GM12874 (cell line): ENCODE measurements around the gene PODN.

Experiments used
- CTCF ChIP-seq: IDR thresholded peaks from 2 replicates; pipeline ENCODE4 v1.5.1; 2011; ENCODE audit warnings: low read depth, mild to moderate bottlenecking, control low read depth, low read length, moderate library complexity; ENCODE audit not compliant: insufficient read depth

PODN gene

GRCh38 chr1:53093451-53093754 lies 31.4 kb downstream of the PODN start:
- no peak for TF ChIP-seq CTCF

GRCh38 chr1:53093778-53094532 lies 31.9 kb downstream of the PODN start:
- no peak for TF ChIP-seq CTCF

- TF ChIP-seq CTCF: no peak
Measured at GRCh38 chr1:53094533-53094919, 32.5 kb downstream of the PODN start.

GRCh38 chr1:53104289-53104913 lies 42.4 kb downstream of the PODN start:
- TF ChIP-seq CTCF: no peak

GRCh38 chr1:53107090-53107489 lies 45.1 kb downstream of the PODN start:
- no peak for TF ChIP-seq CTCF

- TF ChIP-seq CTCF: no peak
Measured at GRCh38 chr1:53107570-53108322, 45.7 kb downstream of the PODN start.
